Measurements from ENCODE around the gene IFNL2.

- TF ChIP-seq FOXA1 (IDR thresholded peaks at IDR 0.05) (no peak), FOXM1 (IDR thresholded peaks at IDR 0.05; ENCODE audit: borderline replicate concordance) (no peak), HDGF (IDR thresholded peaks at IDR 0.05; ENCODE audit: borderline replicate concordance) (no peak), SP1 (IDR thresholded peaks at IDR 0.05) (no peak), TARDBP (IDR thresholded peaks at IDR 0.05) (no peak)
Observed at GRCh38 chr19:39238209-39238608, 30.0 kb upstream of the IFNL2 start.
